Measurements from ENCODE around the gene NR5A2.

Gene NR5A2

DNA sequence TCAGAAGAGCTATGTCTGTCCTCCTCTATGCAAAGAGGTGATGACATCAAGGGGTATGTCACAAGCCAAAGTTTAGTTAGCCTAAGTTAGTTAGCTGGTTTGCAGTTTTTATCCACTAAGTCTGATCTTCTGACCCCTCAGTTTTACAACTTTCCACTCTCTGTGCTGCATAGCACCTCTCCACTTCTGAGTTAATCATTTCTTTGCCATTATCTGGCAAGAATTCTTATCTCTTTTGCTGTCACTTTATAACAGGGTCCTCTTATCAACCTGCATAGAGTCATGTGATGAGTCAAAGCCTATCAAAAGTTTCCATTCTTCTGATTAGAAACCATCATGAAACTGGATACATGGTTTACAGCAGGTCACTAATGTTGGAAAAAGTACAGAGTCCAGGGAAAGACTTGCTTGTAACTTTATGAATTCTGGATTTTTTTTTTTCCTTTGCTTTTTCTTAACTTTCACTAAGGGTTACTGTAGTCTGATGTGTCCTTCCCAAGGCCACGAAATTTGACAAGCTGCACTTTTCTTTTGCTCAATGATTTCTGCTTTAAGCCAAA is at the start of gene NR5A2:
Gene NR5A2 (plus strand): TSS at position 447 of the 560 bp plus-strand sequence. CDS start 138 bp downstream, outside the sequence.
- no peak for DNase-seq

DNA sequence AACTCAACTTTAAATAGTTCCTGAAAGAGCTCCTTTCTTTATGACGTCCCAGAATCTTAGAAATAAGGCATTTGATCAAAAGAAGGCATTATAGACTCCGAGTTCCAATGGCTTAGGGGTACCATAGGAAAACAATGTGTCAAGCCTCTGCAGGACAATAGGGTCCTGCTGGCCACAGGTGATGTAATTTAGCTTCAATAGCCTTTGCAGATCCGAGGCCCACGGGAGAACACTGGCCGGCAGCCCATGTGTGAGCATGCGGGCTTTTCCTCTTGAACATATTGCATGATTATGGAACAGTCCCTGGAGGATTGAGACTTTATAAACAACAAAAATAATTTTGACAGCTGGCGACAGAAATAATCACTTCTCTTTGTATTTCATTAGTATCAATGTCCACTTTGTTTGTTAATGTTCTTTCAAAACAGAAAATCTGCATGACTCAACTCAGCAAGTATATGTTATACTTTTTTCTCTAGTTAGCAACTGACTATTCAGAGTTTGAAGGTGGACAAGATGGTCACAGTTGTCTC is 49.0 kb upstream of the NR5A2 start:
- no peak for DNase-seq

DNA sequence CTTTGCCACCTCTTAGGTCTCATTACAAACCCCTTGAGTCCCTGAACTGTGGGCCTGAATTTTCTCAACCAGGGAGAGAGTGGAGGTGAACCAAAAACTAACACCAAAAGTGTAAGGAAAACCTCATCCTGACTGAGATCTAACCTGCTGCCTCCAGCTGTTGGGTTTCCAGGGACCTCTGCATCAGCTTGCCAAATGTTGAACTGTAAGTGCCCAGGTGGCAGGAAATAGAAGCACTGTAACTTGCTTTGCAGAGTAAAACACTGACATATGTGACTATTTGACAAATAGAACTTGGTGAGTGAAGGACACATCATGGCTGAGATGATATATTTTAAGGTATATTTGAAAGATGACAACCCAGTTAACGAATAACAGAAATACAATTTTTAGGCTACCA is 48.4 kb upstream of the NR5A2 start:
- peak; percentile 20 for DNase-seq

DNA sequence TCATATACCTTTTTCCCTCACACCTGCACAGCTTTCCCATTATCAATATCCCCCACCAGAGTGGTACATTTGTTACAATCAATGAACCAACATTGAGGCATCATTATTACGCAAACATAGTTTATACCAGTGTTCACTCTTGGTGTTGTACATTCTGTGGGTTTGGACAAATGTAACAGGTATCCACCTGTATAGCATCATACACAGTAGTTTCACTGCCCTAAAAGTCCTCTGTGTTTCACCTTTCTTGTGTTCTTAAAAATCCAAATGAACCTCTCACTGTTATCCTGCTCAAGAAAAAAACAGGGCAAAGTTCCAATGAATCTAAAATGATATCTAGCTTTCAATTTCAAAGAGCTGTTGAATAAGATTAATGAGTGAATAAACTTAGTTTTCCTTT is 45.9 kb upstream of the NR5A2 start:
- no peak for DNase-seq

DNA sequence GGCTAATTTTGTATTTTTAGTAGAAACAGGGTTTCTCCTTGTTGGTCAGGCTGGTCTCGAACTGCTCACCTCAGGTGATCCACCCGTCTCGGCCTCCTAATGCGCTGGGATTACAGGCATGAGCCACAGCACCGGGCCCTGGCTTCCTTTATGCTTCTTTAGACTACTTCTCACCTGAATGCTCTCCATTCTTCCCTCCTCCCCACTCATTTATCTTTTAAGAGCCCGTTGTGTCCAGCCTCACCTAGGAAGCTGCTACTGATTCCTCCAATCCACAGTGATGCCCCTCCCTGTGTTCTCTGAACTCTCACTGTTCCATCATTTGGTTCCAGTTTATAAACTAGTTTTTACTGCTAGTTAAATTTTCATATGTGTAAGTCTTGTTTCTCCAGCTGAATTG is 44.9 kb upstream of the NR5A2 start:
- no peak for DNase-seq

DNA sequence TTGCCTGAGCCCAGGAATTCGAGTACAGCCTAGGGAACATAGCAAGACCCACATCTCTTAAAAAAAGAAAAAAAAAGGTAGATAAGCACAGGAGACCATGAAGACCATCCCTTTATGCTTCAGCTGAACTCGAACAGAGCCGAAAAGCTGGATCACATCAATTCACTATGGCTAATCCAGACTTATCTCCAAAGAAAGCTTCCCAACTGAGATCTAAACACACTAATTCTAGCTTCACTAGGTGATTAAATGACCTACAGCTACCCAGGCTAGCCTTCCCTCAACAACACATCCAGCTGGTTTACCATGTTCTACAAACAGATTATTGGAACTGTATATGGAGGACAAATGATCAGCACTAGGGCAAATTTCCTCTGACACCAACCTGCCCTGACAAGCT is 44.0 kb upstream of the NR5A2 start:
- no peak for DNase-seq

DNA sequence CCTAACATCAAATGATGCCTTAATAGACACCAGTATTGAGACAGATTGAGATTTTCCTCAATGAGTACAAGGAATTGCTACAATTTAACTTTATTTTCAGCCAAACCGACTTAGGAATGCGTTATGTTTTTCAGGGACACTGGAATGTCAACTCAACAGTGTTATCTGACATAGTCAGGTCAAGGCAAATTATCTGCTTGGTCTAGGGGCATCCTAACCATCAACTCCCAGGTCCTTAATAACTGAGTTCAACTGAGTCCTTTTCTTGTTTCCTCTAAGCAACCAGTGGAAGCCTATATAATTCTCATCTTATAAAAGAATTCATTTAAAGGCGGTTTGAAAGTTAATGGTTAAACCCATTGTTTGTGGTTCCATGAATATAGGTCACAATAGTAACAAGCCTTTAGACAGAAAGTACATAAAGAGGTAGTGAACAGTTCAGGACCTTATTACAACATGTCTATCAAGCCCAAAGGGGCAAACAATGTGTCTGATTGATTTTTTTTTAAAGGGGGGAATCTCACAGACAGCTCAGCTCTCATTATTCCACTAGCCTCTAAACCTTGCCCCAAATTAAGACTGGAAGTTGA is 32.3 kb upstream of the NR5A2 start:
- no peak for DNase-seq

DNA sequence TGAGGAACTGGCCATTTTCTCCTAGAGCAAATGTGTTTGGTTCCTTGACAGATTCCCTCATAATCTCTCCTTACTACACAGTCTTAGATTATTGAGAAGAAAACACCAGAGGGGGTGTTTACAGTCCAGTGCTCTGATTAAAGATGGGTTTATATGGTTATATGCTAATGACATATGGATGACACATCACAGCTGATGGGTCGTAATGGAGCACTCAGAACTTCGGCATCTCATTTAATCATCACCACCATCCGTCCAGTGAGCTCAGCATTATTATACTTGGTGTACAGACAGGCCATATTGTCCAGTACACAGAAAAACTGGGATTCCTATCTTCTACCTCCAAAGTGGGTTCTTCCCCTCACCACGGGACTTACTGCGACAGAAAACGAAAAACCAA is 22.3 kb upstream of the NR5A2 start:
- DNase-seq = no peak

DNA sequence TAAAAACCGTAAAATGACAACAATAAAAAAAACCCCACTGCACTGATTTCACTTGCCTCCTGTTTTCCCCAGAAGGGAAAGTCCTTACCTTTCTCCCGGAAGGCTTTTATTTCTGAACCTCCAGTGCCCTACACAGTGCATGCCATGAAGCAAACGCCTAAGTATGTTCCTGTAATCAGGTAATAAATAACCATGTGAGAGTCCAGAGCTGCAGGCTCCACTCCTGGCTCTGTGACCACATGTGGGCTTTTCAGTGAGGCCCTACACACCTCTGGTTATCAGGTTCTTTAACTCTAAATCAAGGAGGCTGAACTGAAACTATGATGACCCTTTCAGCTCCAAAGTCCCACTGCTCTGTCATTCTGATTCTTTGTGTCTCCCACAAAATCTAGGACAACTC is 20.8 kb upstream of the NR5A2 start:
- DNase-seq = no peak

DNA sequence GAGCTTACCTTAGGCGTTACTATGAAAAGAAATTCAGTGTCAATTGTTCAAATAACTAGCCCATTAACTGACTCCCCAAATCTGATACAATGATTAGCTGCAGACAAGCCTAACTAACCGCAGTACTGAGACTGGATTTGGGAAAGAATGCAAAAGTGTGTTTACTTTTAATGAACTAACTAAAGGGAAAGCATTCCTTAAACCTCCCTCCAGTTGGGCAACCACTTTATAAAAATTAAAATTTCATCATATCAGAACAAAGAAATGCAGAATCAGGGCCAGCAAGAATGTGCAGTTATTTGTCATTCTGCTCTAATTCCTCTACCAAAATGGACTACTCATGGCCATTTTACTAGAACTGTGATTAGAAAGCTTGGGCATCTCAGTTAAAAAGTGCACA is 11.7 kb upstream of the NR5A2 start:
- no peak for DNase-seq

DNA sequence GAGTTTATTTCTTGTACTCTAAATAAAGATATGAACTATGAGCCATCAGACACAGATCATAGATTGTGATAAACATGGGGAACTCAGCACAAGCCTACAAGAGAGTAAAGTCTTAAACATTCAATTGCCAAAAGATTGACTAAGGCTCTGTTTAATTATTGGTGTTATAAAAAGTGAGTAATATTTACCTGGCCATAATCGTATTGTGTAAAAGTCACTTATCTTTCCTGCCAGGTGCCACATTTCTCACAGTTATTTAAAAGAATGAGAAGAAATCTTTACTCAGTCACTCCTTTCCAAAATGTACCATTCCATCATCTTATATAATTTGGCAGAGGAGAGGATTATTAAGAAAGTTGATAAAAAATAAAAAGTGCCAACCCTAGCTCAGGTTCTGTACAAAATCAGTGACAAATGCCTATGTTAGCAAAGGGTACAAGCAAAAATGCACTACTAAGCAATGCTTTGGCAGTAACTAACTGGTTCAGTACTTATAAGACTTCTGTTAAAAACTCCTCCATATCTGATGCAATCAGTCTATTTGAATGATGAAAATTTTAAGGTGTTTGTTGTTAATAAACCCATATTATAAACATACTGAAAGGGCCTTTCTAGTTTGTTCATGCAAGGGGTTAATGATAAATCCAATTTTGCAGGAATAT is 5.8 kb upstream of the NR5A2 start:
- no peak for DNase-seq

DNA sequence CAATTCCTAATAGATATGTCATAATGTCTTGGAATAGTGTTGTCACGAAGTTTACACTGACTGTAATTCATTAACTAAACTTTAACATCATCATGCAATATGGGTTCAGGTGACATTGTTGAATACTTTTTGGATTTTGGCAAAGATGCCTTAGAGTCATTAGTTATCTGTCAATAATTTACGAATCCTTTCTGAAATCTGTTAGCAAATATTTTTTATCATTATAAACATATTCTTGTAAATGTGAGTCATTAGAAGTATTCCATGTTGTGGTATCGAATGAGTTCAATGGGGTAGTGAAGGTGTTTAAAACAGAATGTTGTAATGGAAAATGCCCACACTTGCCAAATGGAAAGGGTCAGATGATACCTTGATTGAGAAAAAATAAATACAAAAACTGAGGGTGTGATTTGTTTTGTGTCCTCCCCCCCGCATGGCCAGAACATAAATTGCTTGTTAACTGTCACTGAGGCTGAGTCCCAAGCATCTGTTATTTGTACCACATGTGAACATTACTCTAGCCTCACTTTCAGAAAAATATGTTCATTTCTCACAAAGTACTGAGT is 5.2 kb upstream of the NR5A2 start:
- DNase-seq = no peak

DNA sequence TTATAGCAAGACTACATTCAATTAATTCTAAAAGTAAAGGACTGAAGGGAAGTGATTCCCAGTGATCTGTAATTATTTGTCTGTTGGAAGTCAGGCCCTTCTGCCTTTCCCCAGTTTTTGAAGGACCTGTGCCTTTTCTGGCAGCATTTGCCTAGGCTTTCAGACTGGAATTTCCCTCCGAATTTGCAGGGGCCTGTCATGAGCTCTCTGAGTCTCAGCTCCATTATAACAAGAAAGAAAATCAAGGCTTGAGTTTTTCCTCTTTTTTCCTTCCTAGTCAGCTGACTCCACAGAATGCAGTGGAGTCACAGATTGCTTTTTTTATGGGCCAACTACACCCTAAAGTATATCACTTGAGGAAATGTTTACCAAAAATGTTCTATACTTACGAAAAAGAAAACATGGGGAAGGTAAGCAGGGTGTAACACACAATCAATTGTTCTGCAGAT is 1.1 kb downstream of the NR5A2 start:
- no peak for DNase-seq

DNA sequence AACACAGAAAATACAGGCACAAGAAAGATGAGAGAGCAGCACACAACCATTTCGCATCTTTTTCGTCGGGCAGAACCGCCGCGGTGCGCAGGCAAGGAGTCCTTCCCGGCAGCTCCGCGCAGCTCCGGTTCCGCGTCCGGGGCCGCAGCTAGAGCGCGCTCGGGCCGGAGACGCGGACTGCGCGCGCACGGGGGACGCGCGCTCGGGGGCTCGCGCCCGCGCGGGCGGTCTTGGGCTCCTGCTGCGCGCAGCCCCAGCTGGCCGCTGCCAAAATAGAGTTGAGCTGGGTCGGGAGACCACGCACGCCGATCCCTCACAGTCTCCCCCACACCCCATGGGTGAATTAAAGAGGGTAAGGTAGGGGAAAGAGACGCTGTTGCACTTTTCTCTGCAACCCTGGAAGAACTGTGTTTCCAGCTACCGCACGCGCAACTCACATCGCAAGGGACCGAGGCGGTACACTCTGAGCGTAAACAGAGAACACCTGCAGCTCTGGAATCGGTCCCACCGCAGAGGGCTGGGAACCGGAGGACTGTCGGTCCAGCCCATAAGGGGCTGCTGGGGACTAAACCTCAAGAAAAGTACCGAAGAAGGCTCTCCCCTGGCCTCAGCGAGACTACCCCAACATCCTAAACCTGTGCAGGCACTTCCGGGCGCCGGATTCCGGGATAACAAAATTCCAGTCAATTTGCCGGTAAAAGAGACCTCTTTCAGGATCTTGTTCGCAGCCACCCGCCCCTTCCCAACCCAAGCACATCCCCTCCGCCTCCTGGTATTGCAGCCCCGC is 1.7 kb downstream of the NR5A2 start:
- DNase-seq = peak; percentile 75

DNA sequence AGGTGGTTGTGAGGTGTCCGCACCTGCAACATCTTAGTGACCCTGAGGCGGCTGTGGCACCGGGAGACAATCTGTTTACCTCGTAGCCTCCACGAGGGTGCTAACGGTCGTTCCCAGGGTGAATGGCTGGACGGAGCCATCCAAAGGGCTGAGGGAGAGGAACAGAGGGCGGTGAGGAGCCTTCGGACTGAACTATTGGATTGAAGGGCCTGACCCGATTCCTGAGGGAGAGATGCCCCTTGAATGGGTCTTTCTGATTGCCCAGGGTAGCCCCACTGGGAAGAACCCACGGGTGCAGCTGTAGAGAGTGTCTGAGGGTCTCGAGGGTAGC is 2.3 kb downstream of the NR5A2 start:
- peak; percentile 55 for DNase-seq

DNA sequence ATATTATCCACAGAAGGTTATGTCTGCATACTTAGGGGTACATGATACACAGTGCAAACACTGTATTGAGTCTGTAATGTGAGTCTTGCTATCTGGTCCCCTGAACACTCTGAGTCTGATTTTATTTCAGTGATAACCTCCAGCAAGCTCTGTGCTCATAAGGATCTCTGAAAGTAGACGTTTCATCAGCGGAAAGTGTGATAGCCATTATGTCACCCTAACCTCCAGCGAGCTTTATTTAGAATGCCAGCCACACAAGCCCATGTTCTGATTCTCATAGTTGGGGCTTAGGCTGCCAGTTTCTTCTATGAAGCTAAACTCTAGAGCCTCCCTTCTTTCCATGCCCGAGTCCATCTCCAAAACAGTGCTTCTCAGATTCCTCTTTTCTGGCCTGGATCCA is 3.3 kb downstream of the NR5A2 start:
- no peak for DNase-seq

DNA sequence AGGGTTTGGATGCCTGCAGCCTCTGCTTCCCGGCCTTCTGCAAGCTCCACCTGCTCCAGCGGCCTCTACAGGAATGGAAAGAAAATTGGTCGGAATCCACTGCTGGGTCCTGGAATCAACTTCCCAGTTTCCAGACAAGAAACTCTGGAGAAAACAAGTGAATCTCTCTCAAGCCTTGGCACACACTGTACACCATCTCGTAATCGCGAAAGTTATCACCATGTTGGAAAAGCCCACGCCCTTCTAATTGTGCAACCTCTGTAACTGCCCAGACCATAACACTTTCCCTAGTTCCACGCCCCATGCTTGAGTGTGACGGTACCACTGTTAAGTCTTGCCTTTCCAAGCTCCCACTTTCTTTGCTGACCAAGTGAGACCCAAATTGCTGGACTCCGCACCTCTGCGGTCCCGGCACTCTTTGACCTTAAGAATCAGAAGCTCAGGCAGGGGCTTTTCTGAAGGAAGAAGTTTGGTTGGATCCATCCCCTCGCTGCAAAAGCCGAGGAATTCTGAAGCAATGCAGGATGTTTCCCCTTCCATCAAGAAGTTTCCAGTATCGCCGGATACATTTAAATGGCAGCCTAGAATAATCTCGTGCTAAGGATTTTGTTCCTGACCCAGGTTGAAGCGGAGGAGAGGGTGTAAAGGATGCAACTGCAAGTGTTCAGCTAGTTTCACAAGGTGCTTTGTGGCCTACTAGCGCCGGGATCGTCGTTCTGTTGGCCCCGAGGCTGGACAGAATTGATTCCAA is 6.2 kb downstream of the NR5A2 start:
- no peak for DNase-seq

DNA sequence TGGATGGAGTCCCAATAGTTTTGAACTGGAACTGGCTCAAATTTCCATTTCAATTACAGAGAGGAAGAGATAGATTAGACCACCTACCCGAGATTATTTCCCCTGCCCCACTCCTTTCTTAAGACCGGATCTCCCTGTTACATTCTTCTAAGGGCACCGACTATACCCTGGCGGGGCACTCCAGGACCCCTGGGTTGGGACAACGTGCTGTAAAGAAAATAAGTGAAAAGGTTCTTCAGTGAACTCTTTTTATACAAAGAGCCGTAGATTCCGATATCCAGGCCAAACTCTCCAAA is 6.7 kb downstream of the NR5A2 start:
- no peak for DNase-seq

DNA sequence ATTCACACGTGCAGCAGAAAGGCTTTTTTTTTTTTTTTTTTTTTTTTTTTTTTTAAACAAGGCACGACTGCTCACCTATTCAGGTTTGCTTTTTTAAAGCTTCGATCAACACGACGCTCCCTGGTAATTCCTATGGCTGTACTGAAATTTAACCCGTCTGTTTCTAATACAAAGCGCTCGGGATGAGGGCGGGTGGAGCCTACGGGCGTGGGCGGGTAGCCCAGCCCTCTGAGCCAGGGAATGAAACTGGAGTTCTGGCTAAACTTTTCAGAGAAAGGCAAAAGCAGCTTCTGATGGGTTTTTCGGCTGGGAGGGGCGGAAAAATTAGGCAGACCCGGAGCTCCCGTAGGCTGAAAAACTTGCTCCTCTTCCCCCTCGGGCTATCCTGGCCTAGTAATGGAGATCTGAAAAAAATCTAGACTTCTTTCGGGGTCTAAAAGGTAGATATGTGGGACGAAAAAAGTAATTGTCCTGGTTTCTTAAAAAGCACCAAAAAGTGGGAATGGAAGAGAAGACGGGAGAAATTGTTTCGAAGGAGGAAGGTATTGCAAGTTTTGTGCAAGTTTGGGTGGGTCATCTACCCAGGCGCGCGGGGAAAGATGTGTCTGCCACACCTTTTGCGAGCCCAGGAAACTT is 7.4 kb downstream of the NR5A2 start:
- no peak for DNase-seq

DNA sequence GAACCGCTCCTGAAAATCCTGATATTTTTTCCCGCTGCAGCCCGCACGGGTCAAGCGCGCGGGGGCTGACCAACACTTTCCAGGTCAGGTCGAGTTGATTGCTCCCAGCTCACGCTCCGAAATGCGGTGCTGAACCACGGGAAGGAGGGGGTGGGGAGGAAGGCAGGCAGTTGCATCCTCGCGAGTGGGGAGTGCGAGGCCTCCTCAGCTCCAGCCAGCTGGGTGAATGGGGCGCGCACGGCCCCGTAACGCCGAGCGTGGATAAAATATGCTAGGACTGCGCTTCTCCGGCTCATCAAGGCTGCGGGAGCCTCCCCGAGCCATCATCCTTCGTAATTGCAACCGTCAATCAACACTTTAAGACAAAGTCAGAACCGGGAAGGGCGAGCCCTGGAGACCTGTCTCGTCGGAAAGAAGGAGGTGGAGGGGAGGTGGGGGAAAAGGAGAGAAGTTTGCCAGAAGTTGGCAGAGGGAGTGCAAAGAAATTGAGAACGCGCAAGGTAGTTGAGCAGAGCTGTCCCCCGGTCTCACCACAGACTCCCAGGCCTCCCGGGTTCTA is 8.0 kb downstream of the NR5A2 start:
- DNase-seq = no peak

DNA sequence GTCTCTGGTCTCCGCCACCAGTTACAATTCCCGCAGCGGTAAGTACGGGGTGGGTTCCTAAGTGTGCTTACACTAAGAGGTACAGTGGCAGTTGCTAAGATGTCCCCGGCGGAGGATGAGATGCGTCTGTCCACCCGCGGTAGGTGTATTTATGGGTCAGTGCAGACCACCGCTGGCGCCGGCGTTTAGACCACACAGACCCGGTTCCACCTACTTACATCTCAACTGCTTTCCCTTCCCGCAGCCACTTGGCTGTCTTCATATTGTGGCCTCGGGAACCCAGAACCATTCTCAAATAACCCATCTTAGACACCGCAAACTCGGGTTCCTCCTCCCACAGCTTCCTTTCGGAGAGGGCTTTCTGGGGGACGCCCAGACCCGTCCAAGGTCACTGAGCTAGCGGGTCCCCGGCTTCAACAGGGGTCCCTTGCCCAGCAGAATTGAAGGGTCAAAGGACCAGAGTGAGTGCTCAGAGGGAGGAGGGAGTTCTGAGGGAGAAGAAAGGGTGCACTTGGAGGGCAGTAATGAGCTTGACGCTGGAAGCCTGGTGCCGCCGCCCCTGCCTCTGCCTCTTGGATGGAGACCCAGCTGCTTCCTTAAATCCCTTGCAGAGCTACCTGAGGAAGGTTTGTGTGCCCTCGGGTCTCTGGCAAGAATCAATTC is 8.6 kb downstream of the NR5A2 start:
- DNase-seq = no peak
